Esophagus muscularis mucosa (tissue), 4 donors: ENCODE results near the gene TNPO3. TPM values are rescaled to one million over a fixed set of nuclear protein-coding genes. Genes with fewer than 3 reads are reported as not detected.

Source experiments
- DNase-seq: peaks from one replicate; pipeline ENCODE4 v3.0.0-alpha.2; 2017; ENCODE audit errors: extremely low spot score
- H3K27ac ChIP-seq, 4 donors: fragments of 200-600 bp; sonication (generic); replicated peaks in 1 of 4; 1 replicate in 3 of 4; 2 replicates in 1 of 4; pipeline ENCODE4 v1.5.1; 2016 to 2019; ENCODE audit warnings: mild to moderate bottlenecking in 1 of 4
- H3K27me3 ChIP-seq, 4 donors: fragments of 200-600 bp; sonication (generic); one replicate each; pipeline versions ENCODE4 v1.5.1 to v1.6.0; 2016 to 2019
- H3K36me3 ChIP-seq, 4 donors: fragments of 200-600 bp; sonication (generic); one replicate each; pipeline ENCODE4 v1.5.1; 2016 to 2019
- H3K4me1 ChIP-seq, 4 donors: fragments of 200-600 bp; sonication (generic); one replicate each; pipeline ENCODE4 v1.5.1; 2016 to 2019
- H3K4me3 ChIP-seq, 4 donors: fragments of 200-600 bp; sonication (generic); 1 replicate in 2 of 4; 2 replicates in 2 of 4; pipeline ENCODE4 v1.5.1; 2016 to 2019; ENCODE audit warnings: mild to moderate bottlenecking in 4 of 4, moderate library complexity in 1 of 4
- H3K9me3 ChIP-seq, 4 donors: fragments of 200-600 bp; sonication (generic); 1 replicate in 3 of 4; 2 replicates in 1 of 4; pipeline ENCODE4 v1.5.1; 2016 to 2019
- CTCF ChIP-seq, 3 experiments: fragments of 200-600 bp in 2 of 3; fragments of 450-650 bp in 1 of 3; sonication (generic) in 2 of 3; IDR thresholded peaks; one replicate each; pipeline ENCODE4 v1.5.1; 2017 to 2019; ENCODE audit warnings: antibody characterized with exemption in 3 of 3, mild to moderate bottlenecking in 2 of 3, moderate library complexity in 1 of 3
- EP300 ChIP-seq: sonication (generic); formaldehyde crosslinking; IDR thresholded peaks from one replicate; pipeline ENCODE4 v1.6.1; 2017; ENCODE audit warnings: antibody characterized with exemption
- POLR2A ChIP-seq: fragments of 450-650 bp; IDR thresholded peaks from one replicate; pipeline ENCODE4 v1.6.1; 2017; ENCODE audit warnings: antibody characterized with exemption, moderate library complexity, mild to moderate bottlenecking, low read depth
- POLR2AphosphoS5 ChIP-seq, 2 donors: sonication (generic); formaldehyde crosslinking; IDR thresholded peaks; one replicate each; pipeline ENCODE4 v1.6.1; 2017; ENCODE audit warnings: antibody characterized with exemption in 2 of 2
- WGBS: methylation state at CpG from one replicate; pipeline ENCODE4 v1.1.5; 2018; 5-methylcytosine and 5-hydroxymethylcytosine counted together
- intact Hi-C: fragments of 100-400 bp; cut with DNase I; formaldehyde crosslinking; loops from one replicate; pipeline ENCODE4 v1.15.1; 2023
- total RNA-seq, 4 donors: library from RNA; depleted of rRNA; stranded (reverse); fragments of >200 nt; gene quantifications; one replicate each; pipeline versions ENCODE4 v1.1.0 to v1.2.1, GENCODE V29; 2016

TNPO3 gene
- total RNA-seq, 4 donors from 2014 or later, result 35.7 to 46.2 (median 38.1) TPM

GRCh38 chr7:129009437-129009836 lies 45.5 kb downstream of the TNPO3 start:
- H3K36me3 ChIP-seq, result peaks cover 10 to 53% (median 29%) of the 10 kb centered on the region in 4 donors
- 78% methylated on average over 3 of the region's 3 CpGs for WGBS
- TF ChIP-seq POLR2AphosphoS5 (IDR thresholded peaks at IDR 0.05) (no peak), POLR2A (no peak), CTCF (IDR thresholded peaks at IDR 0.05) (no peak), EP300 (no peak)
- no peaks in the 10 kb centered on the region for H3K27me3 ChIP-seq
- no peak overlapping the region for H3K27ac ChIP-seq
- no peaks in the 10 kb centered on the region for H3K9me3 ChIP-seq
- intact Hi-C loops, result no loop called here
- DNase-seq, result no peak
- H3K4me3 ChIP-seq, result no peak overlapping the region
- H3K4me1 ChIP-seq, result peaks cover 0 to 7% (median 5%) of the 10 kb centered on the region in 4 donors

DNA sequence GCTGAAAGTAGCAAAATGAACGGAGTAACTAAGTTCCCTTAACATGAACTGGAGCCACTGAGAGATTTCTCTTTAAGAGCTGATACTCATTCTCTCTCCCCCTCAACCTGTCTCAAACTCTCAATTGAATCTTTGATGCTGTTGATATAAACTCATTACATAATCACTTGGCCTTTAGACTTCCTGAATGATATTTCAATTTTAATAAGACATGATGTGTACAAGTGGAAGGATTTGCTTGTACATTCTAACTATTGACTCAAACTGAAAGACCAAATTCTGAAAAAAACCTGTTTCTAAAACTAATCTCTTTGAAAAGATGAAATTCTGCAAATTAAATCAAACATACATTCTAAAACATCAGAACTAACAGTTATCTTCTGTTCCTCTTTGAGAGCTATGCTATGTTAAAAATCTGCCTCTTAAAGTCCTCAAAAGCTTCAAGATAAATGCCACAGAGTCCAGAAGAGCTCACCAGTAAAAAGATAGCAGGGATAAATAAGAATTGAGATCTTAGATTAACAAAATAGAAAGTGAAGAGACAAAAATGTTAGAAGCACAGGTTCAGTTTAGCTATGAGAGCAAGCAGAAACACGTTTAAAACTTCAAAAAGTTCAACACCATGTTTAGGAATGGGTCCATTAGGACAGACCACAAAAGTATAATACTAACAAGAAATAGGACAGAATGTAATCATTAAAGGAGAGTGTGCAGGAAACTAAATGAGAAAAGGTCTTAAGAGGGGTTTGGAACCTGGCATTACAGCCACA lies 46.1 kb downstream of the TNPO3 start:
- H3K27me3 ChIP-seq, result no peaks in the 10 kb centered on the region
- H3K36me3 ChIP-seq, result peaks cover 4 to 53% (median 26%) of the 10 kb centered on the region in 4 donors
- 74% methylated on average over 2 of the region's 2 CpGs for WGBS
- H3K9me3 ChIP-seq, result no peaks in the 10 kb centered on the region
- H3K27ac ChIP-seq, result no peak overlapping the region
- intact Hi-C loops, result no loop called here
- H3K4me1 ChIP-seq, result peaks cover 0 to 7% (median 5%) of the 10 kb centered on the region in 4 donors
- H3K4me3 ChIP-seq, result no peak overlapping the region
- no peak for TF ChIP-seq POLR2AphosphoS5 (IDR thresholded peaks at IDR 0.05)
- no peak for TF ChIP-seq POLR2A
- no peak for TF ChIP-seq EP300
- TF ChIP-seq CTCF (IDR thresholded peaks at IDR 0.05), result no peak
- no peak for DNase-seq

- 90% methylated on average over 4 of the region's 4 CpGs for WGBS
- Histone ChIP-seq H3K9me3 (no peaks in the 10 kb centered on the region), H3K4me1 (peaks cover 0 to 7% (median 5%) of the 10 kb centered on the region in 4 donors), H3K27ac (no peak overlapping the region), H3K27me3 (no peaks in the 10 kb centered on the region), H3K36me3 (peaks cover 0 to 57% (median 25%) of the 10 kb centered on the region in 4 donors), H3K4me3 (no peak overlapping the region)
- intact Hi-C loops, result no loop called here
- no peak for DNase-seq
- TF ChIP-seq CTCF (IDR thresholded peaks at IDR 0.05) (no peak), POLR2AphosphoS5 (IDR thresholded peaks at IDR 0.05) (no peak), POLR2A (no peak), EP300 (no peak)
These were observed 47.3 kb downstream of the TNPO3 start for GRCh38 chr7:129007572-129007971.

DNA sequence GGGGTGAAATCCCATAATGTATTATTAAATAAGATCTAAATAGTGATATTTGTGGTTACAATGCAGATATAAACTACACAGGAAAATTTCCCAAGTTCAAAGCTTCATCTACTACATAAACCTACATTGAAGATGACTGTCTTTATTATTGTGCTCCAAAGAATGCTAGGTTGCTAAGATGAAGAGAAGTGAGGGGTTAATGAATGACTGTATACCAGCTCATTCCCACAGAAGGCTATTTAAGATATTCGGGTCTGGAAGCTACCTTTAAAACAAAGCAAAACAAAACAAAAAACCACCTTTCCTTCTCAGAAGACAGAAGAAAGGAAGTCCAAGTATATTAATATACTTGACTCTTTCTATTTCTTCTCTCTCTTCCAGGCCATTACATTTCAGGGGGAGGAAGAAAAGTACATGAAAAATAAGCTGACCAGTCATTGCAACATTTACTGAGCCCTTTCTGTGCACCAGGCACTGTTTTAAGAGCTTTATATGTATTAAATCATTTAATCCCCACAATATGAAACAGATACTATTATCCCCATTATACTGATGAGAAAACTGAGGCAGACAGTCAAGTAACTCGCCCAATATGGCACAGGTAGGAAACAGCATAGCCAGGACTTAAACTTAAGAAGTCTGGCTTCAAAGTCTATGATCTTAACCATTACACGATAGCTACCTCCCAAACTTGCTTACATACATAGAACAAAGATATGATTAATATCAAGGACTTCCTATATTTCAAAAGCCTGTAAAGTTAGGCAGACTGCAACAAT lies 48.1 kb downstream of the TNPO3 start:
- TF ChIP-seq POLR2A (no peak), POLR2AphosphoS5 (IDR thresholded peaks at IDR 0.05) (no peak), EP300 (no peak), CTCF (IDR thresholded peaks at IDR 0.05) (no peak)

More for the DNA sequence above, 48.1 kb downstream of the TNPO3 start:
- Histone ChIP-seq H3K4me3 (no peak overlapping the region), H3K27me3 (no peaks in the 10 kb centered on the region), H3K4me1 (peaks cover 0 to 7% (median 5%) of the 10 kb centered on the region in 4 donors), H3K36me3 (peaks cover 0 to 64% (median 29%) of the 10 kb centered on the region in 4 donors), H3K27ac (no peak overlapping the region), H3K9me3 (no peaks in the 10 kb centered on the region)
- WGBS, result 76% methylated on average over 3 of the region's 3 CpGs
- intact Hi-C loops, result no loop called here
- no peak for DNase-seq
